Stimulated activated CD8-positive, alpha-beta memory T cell treated with anti-CD3 and anti-CD28 coated beads, Interleukin-12 subunit alpha, Interleukin-12 subunit beta, amount 100 ng/mL, for 4 hours (primary cell): ENCODE measurements around the gene MOSPD3.
"Not testable (repeated sequence)": the region's sequence is repeated elsewhere in the genome, so short reads cannot be mapped to it uniquely, and the experiment has no call there.

Experiments used
- DNase-seq: peaks from one replicate; pipeline ENCODE4 v3.0.0-alpha.2; 2020; ENCODE audit warnings: low read depth

MOSPD3 gene, protein sequence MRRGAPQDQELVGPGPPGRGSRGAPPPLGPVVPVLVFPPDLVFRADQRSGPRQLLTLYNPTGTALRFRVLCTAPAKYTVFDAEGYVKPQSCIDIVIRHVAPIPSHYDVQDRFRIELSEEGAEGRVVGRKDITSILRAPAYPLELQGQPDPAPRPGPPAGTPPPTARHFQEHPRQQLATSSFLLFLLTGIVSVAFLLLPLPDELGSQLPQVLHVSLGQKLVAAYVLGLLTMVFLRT

DNA sequence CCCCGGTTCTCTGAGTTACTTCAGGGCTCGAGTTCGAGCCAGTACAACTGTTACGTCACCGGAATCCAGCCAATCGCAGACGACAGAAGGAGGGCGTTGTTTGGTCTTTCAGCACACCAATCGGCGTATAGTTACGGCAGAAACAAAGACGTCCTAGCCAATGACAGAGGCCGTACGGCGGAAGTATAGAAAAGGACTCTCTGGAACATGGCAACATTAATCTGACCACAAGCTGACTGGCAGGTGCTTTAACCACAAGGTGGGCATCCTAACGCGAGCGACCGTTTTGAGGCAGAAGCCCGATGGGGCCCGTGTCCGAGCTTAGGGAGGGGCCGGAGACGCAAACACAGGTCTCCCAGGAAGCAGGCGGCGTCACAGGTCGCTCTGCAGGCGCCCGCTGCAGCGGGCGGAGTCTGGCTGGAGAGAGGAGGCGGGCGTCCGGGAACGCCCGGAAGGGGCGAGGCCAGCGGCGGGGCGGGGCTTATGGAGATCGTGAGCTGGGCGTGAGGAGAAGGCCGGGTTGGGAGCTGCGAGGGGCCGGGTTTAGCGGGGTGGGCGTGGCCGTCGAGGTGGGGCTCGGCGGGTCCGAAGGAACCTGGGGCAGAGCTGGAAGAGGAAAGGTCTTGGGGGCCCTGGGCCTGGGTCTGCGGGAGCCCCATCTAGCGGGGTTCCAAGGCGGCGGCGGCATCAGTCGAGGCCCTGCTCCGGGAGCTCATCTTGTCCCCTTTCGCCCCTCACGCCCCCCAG, at the start of gene MOSPD3:
Gene MOSPD3, plus strand, starts transcription at position 558 of the 747 bp plus-strand sequence. CDS start 252 bp downstream, outside the sequence.
- peak; percentile 96 for DNase-seq

DNA sequence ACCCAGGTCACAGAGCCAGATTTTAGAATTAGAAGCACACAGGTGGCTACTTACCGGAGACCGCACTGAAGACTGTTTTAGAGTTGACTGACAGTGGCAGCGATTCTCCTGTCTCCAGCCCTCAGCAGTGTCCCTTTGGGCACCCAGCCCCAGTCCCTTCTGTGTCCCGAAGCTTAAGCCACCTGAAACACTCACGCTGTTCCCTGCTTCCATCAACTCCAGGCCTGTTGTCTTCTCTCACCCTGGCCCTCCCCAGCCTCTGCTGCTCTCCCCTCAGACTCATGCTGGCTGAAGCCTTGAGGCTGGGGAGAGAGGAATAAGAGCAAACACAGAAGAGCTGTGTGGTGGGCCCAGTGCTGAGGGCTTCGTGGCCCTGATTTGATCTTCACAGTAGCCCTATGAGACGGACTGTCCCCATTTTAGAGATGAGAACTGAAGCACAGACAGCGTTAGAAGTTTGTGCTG, 49.2 kb upstream of the MOSPD3 start:
- no peak for DNase-seq

DNA sequence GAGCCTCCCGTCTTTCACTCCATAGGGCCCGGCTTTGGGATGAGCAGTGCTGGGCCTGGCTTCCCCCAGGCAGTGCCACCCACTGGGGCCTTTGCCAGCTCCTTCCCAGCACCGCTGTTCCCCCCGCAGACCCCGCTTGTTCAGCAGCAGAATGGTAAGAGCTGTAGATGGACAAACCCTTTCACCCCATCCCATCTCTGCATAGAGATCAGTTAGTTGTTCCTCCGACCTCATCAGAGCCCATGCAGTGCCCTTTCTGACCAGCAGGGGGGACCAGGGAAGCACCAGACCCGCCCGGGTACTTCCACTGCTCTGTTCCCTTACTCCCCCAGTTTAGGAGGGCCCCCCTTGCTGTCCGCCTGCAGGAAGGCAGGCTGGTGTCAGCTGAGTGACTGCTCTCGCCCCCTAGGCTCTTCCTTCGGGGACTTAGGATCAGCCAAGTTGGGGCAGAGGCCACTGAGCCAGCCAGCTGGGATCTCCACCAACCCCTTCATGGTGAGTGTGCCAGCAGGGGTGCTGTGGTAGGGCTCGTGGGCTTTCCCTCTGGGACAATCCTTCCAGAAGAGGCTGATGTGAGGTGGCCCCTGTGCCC, 48.4 kb upstream of the MOSPD3 start:
- peak; percentile 65 for DNase-seq

DNA sequence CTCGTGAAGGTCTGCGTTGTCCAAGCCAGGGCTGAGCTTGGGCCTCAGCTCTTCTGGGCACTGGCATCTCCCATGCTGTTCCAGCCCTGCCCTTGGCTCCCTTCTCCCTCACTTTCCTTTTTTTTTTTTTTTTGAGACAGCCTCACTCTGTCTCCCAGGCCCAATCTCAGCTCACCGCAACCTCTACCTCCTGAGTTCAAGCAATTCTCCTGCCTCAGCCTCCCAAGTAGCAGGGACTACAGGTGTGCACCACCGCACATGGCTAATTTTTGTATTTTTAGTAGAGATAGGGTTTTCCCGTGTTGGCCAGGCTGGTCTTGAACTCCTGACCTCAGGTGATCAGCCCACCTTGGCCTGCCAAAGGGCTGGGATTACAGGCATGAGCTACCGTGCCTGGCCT, 47.9 kb upstream of the MOSPD3 start:
- not testable (repeated sequence) for DNase-seq

DNA sequence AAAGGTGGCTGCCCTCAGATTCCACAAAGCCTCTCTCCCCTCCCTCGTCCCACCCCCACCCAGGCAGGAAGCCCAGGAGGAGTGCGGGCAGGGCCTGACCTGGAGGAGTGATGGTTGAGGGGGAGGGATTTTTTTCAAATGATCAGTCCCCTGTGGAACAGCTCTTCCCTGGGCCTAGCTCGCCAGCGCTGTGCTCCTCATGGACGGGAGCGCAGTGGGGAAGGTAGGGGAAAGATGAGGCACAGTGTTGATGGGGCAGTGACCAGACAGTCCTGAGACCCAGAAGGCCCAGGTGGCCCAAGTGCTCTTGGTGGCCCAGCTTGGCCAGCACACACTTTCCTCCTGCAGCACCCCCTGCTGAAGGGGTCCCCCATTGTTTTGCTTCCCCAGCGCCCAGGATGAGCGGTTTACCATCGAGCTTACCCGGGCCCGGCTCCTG, 47.2 kb upstream of the MOSPD3 start:
- no peak for DNase-seq

DNA sequence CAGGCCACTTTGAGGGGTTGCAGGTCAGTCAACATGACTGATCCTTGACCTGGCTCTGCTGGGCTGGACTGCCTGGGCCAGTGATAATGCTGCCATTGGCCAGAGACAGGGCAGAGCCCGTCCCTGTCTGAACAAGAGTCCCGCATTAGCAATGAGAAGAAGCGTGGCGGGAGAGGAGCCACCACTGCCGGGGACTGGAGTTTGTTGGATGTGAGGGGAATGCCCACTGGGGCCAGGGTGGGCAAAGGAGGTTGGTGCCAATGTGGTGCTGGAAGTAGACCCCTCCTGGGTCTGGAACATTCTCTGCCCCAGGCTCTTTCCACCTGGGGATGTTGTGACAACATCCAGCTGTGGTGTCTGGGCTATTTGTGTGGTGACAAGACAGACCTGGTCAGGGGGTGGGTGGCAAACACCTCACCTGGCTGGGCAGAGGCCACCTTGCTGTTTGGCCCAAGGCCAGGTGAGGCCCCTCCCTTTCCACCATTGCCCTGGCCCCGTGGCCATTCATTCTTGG, 46.3 kb upstream of the MOSPD3 start:
- no peak for DNase-seq

DNA sequence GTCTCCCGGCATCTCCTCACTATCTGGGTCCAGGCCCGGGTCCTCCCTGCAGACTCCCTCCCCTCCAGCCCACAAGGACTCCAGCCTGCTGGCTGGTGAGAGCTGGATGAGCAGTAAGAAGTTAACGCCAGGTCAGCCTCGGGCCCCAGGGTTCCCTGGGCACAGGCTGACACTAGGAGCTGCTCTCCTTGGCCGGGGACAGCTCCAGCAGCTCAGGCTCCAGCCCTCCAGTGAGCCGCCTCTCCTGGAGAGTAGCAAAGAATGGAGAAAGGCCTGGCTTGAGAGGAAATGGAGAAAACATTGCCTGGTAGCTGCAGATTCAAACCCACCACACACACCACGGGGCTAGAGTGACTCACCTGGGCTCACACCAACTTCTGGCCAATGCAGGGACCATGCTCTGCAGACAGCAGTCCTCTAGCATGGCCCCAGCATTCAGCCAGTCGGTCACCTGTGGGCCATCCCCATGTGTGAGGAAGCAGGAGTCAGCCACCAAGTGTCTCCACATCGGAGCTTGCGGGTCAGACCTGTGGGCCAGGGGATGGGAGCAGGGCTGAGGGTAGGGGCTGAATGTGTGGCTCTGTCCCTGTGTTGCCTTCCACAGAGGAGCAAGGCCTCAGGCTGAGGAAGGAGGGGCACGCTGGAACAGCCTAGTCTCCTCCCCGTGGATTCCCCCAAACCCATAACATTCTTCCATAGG, 45.2 kb upstream of the MOSPD3 start:
- DNase-seq: no peak

DNA sequence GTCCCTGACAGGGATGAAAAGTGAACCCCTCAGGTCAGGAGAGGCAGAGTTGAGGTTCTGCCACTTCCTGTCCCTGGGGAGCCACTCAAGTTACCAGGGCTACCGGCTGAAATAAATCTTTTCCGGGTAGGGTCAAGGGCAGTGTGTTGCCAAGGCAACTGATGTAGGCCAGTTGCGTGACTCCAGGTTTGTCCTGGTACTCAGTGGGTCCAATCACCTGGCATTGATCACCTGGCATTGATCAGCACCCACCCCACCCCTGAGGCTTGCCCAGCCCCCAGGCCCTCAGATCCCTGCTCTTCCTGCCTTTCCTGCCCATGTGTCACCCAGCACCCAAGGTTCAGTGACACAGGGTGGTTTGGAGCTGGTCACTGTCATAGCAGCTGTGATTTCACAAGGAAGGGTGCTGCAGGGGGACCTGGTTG, 44.6 kb upstream of the MOSPD3 start:
- no peak for DNase-seq

DNA sequence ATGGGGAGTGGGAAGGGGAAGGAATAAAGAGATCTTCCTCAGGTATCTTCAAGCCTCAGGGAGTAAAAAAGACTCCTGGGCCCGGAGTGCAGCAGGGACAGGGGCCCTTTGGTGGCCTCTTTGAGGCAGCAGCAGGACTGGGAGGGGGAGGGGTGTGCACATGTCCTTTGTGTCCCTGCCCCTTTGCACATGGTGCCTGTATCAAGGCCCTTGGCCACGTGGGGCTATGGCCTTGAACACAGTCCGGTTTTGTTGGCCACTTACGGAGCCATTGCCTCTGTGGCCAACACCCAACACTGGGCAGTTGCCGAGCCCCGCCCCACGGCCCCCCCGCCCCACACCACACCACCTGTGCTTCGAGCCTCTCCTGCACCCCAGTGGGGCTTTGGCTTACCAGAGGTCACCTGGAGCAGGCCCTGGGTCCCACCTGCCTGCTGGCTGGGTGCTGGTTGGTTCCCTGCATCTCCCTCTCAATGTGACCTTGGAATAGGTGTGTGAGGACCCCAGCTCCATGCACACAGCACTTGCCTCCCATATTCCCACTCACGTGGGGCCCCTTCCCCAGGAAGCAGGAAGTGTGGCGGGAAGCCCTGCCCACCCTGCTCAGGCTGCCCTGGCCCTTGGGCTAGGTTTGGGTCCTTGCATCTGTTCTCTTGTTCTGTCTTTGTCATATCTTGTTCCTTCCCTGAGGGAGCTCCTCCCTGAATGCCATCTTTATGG, 44.0 kb upstream of the MOSPD3 start:
- no peak for DNase-seq

DNA sequence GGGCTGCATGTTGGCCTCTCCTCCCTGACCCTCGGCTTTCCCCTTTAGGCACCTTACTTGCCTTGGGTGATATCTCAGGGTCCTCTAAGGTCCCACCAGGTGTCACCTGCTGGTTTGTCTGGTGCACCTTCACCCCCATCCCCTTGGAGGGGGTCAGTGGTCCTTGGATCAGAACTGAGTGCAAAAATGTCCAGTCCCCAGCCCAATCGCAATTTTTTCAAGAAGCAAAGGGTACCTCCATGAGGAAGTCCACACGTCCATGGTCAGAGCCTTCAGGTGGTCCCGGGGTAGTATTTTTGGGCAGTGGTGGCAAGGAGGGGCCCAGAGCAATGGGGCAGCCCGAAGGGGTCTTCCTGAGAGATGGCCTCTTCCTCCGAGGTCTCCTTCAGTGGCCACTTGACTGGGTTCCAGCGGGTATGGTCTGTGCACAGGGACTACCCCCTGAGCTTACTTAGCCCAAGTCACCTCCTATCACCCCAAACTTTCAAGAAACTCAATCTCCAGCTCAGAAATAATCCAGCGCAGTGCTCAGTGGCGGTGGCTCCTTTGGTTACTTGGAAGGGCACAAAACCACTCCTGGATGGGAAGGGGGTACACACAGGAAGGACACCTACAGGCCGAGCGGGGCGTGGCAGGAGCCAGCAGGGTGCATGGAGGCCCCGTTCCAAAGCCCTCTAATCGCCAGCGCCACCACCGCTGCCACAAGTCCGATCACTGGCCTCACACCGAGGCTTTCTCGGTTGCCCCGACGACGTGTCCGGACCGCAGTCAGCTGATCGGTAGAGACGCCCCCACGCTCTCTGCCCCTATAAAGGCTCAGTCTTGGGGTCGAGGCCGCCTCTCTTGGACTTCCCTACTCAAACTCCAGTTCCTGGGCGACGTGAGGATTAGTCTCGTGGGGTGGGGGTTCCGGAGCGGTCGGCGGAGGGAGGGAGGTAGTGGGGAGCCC, 43.2 kb upstream of the MOSPD3 start:
- no peak for DNase-seq

DNA sequence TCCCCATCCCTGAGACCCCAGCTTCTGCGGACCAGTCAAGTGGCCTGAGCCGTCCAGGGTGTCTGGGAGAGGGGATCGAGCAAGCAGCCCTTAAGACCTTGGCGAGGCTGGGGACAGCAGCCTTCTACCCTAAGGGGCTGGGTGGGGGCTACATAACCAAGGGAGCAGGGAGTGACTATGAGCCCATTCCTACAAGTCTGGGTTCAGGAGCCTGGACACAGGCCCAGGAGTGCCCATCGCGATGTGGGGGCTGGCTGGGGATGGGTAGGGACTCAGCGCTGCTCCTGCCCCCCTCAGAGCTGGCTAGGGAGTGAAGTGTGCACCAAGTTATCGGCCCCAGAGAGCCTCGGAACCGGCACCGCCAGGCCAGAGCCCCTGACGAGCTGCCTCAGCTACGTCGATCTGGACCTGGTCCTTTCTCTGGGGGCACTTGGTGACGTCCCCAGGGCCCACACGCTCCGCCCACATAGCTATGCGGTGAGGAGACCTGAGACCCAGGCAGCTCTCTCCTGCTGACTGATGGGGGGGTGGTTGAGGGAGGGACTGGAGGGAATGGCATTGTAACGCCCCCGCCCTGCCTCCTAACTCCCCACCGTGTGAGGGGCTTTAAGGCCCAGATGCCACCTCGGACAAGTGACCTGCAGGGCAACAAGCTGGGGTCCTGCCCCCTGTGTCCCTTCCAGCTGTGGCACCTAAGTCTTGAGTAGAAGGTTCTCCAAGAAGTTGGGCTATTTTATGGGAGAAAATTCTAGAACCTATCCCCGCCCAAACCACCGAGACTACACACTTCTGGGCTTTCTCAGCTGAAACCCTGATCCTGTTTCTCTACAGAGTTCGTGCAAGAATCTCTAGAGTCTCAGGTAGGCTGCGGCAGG, 41.1 kb upstream of the MOSPD3 start:
- no peak for DNase-seq

DNA sequence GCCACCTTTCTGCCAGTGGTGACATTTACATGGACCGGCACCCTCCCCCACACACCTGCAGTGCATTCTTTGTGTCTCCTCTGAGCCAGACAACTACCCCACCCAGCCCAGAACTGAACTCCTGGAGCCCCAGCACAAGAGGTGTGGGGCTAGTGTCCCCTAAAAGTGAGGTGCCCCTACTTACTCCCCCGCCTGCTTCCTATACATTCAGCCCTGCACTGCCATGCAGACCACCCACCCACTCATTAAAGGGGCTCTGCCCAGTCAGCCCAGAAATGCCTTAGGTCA, 40.6 kb upstream of the MOSPD3 start:
- no peak for DNase-seq

DNA sequence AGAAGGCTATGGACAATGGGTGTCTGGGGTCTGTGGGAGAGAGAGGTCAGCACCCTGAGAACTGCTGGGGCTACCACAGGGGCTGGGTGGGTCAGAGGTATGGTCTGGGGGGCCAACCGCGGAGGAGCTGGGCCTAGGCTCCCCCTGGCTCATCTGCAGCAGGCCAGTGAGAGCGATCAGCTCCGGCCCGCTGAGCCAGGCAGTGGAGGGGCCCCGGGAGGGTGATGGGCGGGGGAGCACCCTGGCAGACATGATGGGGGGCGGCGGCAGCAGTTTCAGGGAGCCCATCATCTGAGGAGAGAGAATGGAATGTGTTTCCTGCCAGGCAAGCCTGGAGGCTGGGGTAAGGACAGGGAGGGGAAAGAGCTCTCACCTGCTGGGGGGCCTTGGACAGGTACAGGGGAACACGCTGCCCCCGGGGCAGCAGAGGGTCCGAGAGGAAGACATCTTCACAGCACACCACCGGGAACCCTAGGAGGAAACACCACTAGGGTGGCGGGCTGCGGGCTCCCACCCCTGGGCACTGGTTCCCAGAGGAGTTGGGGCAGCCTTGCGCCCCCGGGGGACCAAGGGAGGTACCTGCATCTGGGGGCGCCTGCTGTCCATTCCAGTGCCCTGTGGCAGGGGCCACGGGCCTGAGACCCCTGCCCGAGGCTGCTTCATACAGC, 39.9 kb upstream of the MOSPD3 start:
- no peak for DNase-seq

DNA sequence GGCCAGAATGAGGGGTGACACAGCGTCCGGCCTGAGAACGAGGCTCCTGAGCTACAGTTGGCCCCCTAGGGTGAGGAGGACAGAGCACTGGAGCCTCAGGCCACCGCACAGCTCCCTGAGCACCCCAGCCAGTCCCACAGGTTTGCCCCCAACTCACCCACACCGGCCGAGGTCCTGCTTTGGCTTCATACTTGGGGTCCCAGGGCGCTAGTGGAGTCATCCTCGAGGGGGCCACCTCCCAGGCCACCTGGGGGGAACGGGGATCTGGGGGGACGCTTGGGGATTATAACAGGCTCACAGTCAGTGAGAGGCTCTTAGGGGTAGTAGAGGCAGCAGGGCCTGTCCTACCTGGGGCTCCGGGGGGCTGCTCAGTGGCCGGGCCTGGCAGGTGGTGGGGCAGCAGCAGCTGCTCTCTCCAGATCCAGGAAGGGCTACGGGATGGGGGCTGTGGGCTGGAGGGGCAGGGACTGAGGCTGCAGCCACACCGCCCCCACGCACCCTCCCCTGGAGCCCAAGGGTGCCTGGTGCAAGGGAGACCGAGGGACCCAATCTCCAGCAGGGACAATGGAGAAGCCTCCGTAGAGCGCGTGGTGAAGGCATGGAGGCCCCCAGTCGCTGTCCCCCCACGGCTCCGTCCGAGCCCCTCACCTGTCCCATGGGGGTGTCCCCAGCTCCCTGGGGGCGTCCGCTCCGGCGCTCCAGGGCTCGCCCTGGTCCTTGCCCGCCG, 39.2 kb upstream of the MOSPD3 start:
- no peak for DNase-seq

DNA sequence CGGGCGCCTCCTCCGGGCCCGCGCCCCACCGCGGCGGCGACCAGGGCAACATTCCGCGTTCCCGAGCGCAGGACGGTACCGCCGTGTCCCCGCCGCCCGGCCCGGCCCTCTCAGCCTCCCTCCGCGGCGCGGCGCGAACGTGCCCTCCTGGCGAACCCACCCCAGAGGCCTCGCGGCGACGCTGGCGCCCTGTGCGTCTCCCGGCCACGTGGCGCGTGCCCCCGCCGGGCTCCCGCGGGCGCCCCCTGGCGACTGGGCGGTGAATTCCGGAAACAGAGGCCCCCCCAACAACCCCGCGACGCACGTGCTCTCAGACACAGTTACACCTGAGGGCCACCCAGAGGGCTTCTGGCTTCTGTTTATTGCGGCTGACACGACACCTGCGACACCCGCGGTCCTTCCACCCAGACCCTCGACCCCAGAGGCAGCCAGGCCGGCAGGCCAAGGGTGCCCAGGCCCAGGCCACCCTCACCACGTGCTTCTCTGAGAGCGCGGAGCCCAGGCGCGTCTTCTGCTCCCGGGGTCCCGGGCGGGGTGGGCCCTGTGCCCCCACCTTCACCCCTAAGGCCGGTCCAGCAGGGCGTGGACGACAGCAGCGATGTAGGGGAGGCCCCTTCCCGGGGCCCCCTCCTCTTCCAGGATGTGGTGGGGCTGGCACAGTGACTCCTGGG, 38.5 kb upstream of the MOSPD3 start, which contains the start of gene SAP25:
Gene SAP25, minus strand, starts transcription at position 210 of the 671 bp plus-strand sequence. Its CDS starts 158 bp downstream, at position 52.
- DNase-seq: no peak

DNA sequence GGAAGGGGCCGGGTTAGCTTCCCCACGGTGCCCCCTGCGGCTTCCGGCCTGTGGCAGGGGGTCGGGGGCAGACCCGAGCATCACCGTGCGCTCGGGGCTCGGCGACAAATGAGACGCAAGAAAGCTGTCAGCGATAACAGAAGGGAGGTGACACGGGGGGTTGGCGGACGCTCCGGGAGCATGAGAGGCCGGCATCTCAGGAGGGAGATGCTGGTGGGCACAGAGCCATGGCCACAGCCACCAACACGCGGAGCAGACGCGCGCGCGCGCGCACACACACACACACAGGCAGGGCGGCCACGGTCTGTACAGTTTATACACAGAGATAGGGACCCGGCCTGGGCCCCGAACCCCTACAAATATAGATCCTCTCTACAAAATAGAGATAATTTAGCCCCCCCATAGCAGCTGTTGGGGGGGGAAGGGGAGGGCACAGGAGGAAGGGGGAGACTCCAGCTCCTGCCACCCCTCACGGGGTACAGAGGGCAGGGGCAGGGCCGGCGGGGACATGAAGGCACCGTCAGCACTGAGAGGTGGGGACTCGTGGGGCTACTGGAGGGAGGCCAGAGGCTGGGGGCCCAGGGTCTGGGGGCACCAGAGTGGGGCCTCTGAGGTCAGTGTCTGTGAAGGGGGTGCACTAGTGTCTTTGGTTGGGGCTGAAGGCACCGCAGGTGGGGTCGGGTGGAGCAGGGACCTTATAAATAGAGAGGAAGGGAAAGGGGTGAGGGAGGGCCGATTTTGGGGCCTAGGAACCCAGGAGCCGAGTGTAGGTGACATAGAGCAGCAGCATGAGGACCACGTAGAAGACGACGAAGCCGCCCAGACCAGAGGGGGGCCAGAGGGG, 37.8 kb upstream of the MOSPD3 start:
- no peak for DNase-seq

DNA sequence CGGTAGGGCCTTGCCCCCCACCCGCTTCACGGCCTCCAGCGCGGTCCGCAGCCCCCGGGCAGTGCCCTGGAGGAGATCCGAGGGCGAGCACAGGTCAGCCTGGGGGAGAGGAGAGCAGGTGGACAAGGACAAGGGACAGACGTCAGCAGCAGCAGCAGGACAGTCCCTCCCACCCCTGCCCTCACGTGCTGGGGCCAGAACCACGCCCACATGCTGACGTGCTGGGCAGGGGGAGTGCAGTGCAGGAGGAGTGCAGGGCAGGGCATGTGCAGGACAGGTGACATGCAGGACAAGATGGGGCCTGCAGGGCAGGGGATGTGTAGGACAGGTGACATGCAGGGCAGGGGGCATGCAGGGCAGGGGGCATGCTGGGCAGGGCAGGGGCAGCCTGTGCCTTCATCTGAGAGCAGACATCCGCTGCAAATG, 37.1 kb upstream of the MOSPD3 start:
- DNase-seq: no peak
